GM19023 (cell line): ENCODE results near the gene RGS21.

Source experiments
- ATAC-seq: cut with Tn5 transposase; IDR thresholded peaks from one replicate; pipeline ENCODE4 v1.9.1; 2021; ENCODE audit warnings: mild to moderate bottlenecking, moderate library complexity; ENCODE audit not compliant: unreplicated experiment

RGS21 gene

DNA sequence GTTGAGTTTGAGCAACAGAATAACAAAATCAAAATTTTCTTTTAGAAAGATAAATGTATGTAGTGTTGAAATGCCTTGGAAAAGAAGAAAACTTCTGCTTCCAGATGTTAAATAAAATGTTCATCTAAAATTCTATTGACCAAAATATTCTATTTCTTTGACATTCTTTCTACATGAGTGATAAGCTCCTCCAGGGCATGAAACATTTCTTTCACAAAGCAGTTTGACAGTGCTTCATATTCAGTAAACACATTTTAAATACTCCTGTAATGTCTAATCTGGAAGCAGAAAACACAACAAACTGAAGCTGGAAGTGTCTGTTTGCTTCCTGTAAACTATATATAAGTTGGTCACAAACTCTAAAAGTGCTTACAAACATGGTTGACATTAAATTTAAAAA, 61.5 kb downstream of the RGS21 start:
- ATAC-seq, result no peak

- no peak for ATAC-seq
Observed at GRCh38 chr1:192378878-192379277, 62.1 kb downstream of the RGS21 start.

DNA sequence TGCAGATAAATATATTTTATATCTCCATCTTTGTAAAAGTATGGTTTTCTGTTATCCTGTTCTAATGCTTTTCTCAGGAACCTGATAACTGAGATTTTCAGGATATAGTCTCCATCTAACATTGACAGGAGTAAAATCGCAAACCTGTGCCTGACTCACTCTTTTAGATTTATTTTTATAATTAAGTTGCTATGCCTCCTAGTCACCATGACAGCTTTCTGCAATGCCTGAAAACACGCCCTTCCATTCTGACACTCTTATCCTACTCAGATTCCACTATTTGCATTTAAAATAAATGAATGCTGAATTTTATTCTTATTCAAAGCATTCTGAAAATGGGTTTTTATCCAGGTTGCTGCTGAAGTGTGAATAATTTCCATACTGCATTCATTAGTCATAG, 62.8 kb downstream of the RGS21 start:
- no peak for ATAC-seq

DNA sequence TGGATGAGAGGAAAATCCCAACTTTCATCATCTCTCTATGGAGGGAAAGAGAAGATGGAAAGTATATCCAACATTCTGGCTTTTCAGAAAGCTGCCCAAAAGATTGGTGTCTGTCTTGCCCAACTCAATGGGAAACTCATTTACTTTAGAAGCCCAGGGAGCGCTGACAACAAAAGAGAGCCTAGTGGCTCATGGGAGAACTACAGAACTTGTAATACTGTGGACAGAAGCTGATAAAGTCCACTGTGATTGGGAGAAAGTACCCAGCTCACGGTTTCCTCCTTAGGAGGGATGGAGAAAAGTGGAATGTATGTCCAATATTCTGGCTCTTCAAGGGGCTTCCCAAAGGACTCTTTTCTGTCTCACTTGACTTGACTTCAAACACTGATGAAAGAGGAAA, 66.0 kb downstream of the RGS21 start:
- no peak for ATAC-seq

GRCh38 chr1:192386051-192386650, 69.4 kb downstream of the RGS21 start:
- no peak for ATAC-seq

- no peak for ATAC-seq
Observed at GRCh38 chr1:192395211-192395610, 78.4 kb downstream of the RGS21 start.

DNA sequence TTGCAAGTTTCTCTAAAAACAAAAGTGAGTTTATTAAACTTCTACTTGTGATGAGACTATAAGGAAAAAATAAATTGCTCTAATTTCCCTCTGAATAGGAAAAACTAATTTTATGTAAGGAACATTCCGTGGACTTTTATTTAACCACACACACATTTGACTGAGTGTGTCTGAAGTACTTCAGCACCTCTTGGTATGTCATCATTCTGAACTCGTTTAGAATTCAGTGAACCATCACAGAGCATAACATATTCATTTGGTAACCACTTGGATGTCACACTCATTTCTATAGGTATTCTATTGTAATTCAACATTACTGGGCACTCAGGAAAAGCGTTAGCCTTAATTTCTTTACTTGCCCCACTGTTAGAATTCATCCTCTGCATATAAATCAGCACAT, 79.1 kb downstream of the RGS21 start:
- no peak for ATAC-seq

DNA sequence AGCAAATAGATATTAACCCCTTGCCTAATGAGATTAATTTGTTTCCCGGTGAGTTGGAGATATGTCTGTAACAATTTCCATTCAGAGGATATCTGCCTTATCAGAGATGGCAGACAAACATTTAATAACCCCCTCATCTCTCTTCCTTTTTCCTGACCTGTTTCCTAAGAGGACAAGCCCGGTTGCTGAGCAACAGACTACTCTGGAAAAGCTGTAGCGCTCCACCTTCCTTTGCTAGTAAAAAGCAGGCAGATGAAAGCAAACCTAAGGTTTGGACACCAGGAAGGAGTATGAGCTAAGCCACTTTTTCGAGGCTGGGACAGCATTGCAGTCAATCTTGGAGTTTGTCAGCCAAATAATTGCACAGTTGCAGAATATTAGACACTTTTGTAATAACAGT, 82.4 kb downstream of the RGS21 start:
- ATAC-seq, result no peak

DNA sequence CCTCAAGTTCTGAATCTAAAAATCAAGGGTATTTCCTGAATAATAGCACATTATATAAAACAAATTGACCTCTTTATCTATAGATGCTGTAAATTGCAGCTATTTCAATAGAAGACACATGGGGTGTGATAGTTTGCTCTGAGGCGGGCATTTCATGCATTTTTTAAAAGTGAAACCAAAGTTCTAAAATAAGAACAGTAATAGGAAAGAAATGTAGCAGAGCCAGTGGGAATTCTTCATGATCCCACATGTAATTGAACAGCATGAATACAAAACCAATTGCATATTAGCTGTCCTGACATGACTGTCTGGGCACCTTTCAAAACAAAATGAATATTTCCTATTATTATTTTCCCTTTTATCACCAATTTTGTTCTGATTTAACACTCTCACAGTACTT, 85.0 kb downstream of the RGS21 start:
- ATAC-seq, result no peak

DNA sequence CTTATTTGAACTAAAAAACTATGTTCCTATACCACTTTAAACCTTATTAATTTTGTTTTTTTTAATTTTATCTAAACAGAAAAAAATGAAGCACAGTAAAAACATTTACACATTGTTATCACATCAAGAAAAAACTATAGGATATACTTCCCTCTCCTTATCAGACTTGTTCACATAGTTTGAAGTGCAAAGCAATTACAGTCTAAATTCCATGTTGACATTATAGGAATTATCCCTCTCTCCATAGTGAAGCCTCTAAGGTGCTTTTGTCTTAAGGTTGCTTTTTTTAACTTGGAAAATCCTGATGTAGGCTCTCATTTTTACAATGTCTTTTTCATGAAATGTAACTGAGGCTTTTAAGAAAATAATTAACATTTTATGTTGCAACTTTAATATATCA, 85.8 kb downstream of the RGS21 start:
- ATAC-seq, result no peak

DNA sequence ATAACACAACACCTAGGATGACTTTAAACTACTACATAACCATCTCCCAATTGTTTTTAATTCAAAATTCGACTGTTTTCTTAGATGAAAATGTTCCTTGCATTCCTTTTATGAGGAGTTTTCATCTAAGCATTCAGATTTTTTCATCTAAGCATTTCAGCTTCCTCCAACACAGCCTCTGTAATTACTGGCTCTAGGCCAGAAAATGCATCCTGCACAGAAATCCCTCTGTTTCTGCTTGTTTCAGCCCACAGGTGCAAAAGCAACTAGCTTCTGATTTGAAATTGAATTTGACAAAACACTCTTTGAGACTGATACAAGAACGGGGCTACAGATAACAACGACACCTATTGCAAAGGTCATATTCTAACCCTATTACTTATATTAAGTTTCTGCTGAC, 90.4 kb downstream of the RGS21 start:
- ATAC-seq, result no peak
